ENCODE data around the gene ANHX. TPM values are rescaled to one million over a fixed set of nuclear protein-coding genes. Genes with fewer than 3 reads are reported as not detected.

The ANHX gene
- total and polyA plus RNA-seq, 5 donors = not detected

GRCh38 chr12:133231001-133231400 is 4.7 kb downstream of the ANHX start:
- H3K9me3 ChIP-seq (ENCODE audit: control insufficient read depth, low read length) = no peaks in the 10 kb centered on the region
- no peak overlapping the region for H3K27ac ChIP-seq (ENCODE audit: low read length)
- WGBS = 73% methylated on average over 3 of the region's 3 CpGs
- no peak for DNase-seq
- ATAC-seq = no peak
- no peaks in the 10 kb centered on the region for H3K4me1 ChIP-seq (ENCODE audit: control insufficient read depth, insufficient read depth, low read length)
- intact Hi-C loops (cut with DNase I) = no loop called here
- no peaks in the 10 kb centered on the region for H3K27me3 ChIP-seq (ENCODE audit: control insufficient read depth, insufficient read depth)
- H3K4me3 ChIP-seq (ENCODE audit: low read length) = no peak overlapping the region

- H3K27me3 ChIP-seq (ENCODE audit: control insufficient read depth, insufficient read depth) = no peaks in the 10 kb centered on the region
- 70% methylated on average over 7 of the region's 7 CpGs for WGBS
- H3K9me3 ChIP-seq (ENCODE audit: control insufficient read depth, low read length) = no peaks in the 10 kb centered on the region
- no peak for ATAC-seq
- H3K27ac ChIP-seq (ENCODE audit: low read length) = no peak overlapping the region
- DNase-seq = no peak
- intact Hi-C loops (cut with DNase I) = no loop called here
- no peak overlapping the region for H3K4me3 ChIP-seq (ENCODE audit: low read length)
- no peaks in the 10 kb centered on the region for H3K4me1 ChIP-seq (ENCODE audit: control insufficient read depth, insufficient read depth, low read length)
Measured at GRCh38 chr12:133227281-133227852, 8.3 kb downstream of the ANHX start.

GRCh38 chr12:133226690-133227089 is 9.0 kb downstream of the ANHX start:
- DNase-seq (no peak), ATAC-seq (no peak)
- no peaks in the 10 kb centered on the region for H3K9me3 ChIP-seq (ENCODE audit: control insufficient read depth, low read length)
- WGBS = 79% methylated on average over 8 of the region's 8 CpGs
- H3K4me1 ChIP-seq (ENCODE audit: control insufficient read depth, insufficient read depth, low read length) = no peaks in the 10 kb centered on the region
- no peak overlapping the region for H3K27ac ChIP-seq (ENCODE audit: low read length)
- intact Hi-C loops (cut with DNase I) = no loop called here
- H3K27me3 ChIP-seq (ENCODE audit: control insufficient read depth, insufficient read depth) = no peaks in the 10 kb centered on the region
- H3K4me3 ChIP-seq (ENCODE audit: low read length) = no peak overlapping the region

- intact Hi-C loops (cut with DNase I) = no loop called here
- 80% methylated on average over 4 of the region's 4 CpGs for WGBS
- Histone ChIP-seq H3K27me3 (ENCODE audit: control insufficient read depth, insufficient read depth) (no peaks in the 10 kb centered on the region), H3K4me3 (ENCODE audit: low read length) (no peak overlapping the region), H3K9me3 (ENCODE audit: control insufficient read depth, low read length) (no peaks in the 10 kb centered on the region), H3K4me1 (ENCODE audit: control insufficient read depth, insufficient read depth, low read length) (no peaks in the 10 kb centered on the region), H3K27ac (ENCODE audit: low read length) (no peak overlapping the region)
- DNase-seq = no peak
- ATAC-seq = no peak
Measured at GRCh38 chr12:133225527-133225926, 10.2 kb downstream of the ANHX start.

GRCh38 chr12:133222211-133222610 is 13.5 kb downstream of the ANHX start:
- intact Hi-C loops (cut with DNase I) = no loop called here
- ATAC-seq (no peak), DNase-seq (no peak)
- 79% methylated on average over 10 of the region's 10 CpGs for whole genome bisulfite sequencing
- no peak overlapping the region for H3K27ac ChIP-seq (ENCODE audit: low read length)
- H3K27me3 ChIP-seq (ENCODE audit: control insufficient read depth, insufficient read depth) = no peaks in the 10 kb centered on the region
- no peaks in the 10 kb centered on the region for H3K9me3 ChIP-seq (ENCODE audit: control insufficient read depth, low read length)
- H3K4me3 ChIP-seq (ENCODE audit: low read length) = no peak overlapping the region
- no peaks in the 10 kb centered on the region for H3K4me1 ChIP-seq (ENCODE audit: control insufficient read depth, insufficient read depth, low read length)

- Histone ChIP-seq H3K4me3 (ENCODE audit: low read length) (no peak overlapping the region), H3K27ac (ENCODE audit: low read length) (no peak overlapping the region), H3K4me1 (ENCODE audit: control insufficient read depth, insufficient read depth, low read length) (no peaks in the 10 kb centered on the region), H3K9me3 (ENCODE audit: control insufficient read depth, low read length) (peaks cover 1% of the 10 kb centered on the region), H3K27me3 (ENCODE audit: control insufficient read depth, insufficient read depth) (no peaks in the 10 kb centered on the region)
- 82% methylated on average over 16 of the region's 16 CpGs for WGBS
- intact Hi-C loops (cut with DNase I) = no loop called here
- DNase-seq = no peak
- ATAC-seq = no peak
Measured at GRCh38 chr12:133221241-133221640, 14.4 kb downstream of the ANHX start.

- ATAC-seq = no peak
- intact Hi-C loops (cut with DNase I) = no loop called here
- H3K27ac ChIP-seq (ENCODE audit: low read length) = no peak overlapping the region
- 86% methylated on average over 6 of the region's 6 CpGs for WGBS
- no peak overlapping the region for H3K4me3 ChIP-seq (ENCODE audit: low read length)
- H3K9me3 ChIP-seq (ENCODE audit: control insufficient read depth, low read length) = peaks cover 6% of the 10 kb centered on the region
- no peaks in the 10 kb centered on the region for H3K27me3 ChIP-seq (ENCODE audit: control insufficient read depth, insufficient read depth)
- no peaks in the 10 kb centered on the region for H3K4me1 ChIP-seq (ENCODE audit: control insufficient read depth, insufficient read depth, low read length)
- DNase-seq = no peak
Measured at GRCh38 chr12:133220521-133220920, 15.2 kb downstream of the ANHX start.

- H3K27ac ChIP-seq (ENCODE audit: low read length) = no peak overlapping the region
- no peak for DNase-seq
- intact Hi-C loops (cut with DNase I) = no loop called here
- peak in 1 of 2 donors; percentile 39 for ATAC-seq
- WGBS = 81% methylated on average over 3 of the region's 3 CpGs
- no peaks in the 10 kb centered on the region for H3K4me1 ChIP-seq (ENCODE audit: control insufficient read depth, insufficient read depth, low read length)
- no peak overlapping the region for H3K4me3 ChIP-seq (ENCODE audit: low read length)
- peaks cover 13% of the 10 kb centered on the region for H3K9me3 ChIP-seq (ENCODE audit: control insufficient read depth, low read length)
- no peaks in the 10 kb centered on the region for H3K27me3 ChIP-seq (ENCODE audit: control insufficient read depth, insufficient read depth)
Measured at GRCh38 chr12:133217219-133217618, 18.5 kb downstream of the ANHX start.

- no peak overlapping the region for H3K4me3 ChIP-seq (ENCODE audit: low read length)
- intact Hi-C loops (cut with DNase I) = no loop called here
- H3K27me3 ChIP-seq (ENCODE audit: control insufficient read depth, insufficient read depth) = no peaks in the 10 kb centered on the region
- H3K27ac ChIP-seq (ENCODE audit: low read length) = no peak overlapping the region
- H3K9me3 ChIP-seq (ENCODE audit: control insufficient read depth, low read length) = peaks cover 16% of the 10 kb centered on the region
- ATAC-seq = no peak
- DNase-seq = no peak
- no peaks in the 10 kb centered on the region for H3K4me1 ChIP-seq (ENCODE audit: control insufficient read depth, insufficient read depth, low read length)
- 76% methylated on average over 3 of the region's 3 CpGs for WGBS
Measured at GRCh38 chr12:133215724-133216123, 20.0 kb downstream of the ANHX start.

GRCh38 chr12:133206390-133206789 is 29.3 kb downstream of the ANHX start:
- Histone ChIP-seq H3K27ac (ENCODE audit: low read length) (no peak overlapping the region), H3K4me3 (ENCODE audit: low read length) (no peak overlapping the region), H3K9me3 (ENCODE audit: control insufficient read depth, low read length) (peaks cover 31% of the 10 kb centered on the region), H3K27me3 (ENCODE audit: control insufficient read depth, insufficient read depth) (no peaks in the 10 kb centered on the region), H3K4me1 (ENCODE audit: control insufficient read depth, insufficient read depth, low read length) (no peaks in the 10 kb centered on the region)
- ATAC-seq (no peak), DNase-seq (no peak)
- intact Hi-C loops (cut with DNase I) = no loop called here
- WGBS = 98% methylated on average over 2 of the region's 2 CpGs

- Histone ChIP-seq H3K4me1 (ENCODE audit: control insufficient read depth, insufficient read depth, low read length) (no peaks in the 10 kb centered on the region), H3K27me3 (ENCODE audit: control insufficient read depth, insufficient read depth) (no peaks in the 10 kb centered on the region), H3K27ac (ENCODE audit: low read length) (no peak overlapping the region), H3K4me3 (ENCODE audit: low read length) (peak overlapping the region; percentile 18), H3K9me3 (ENCODE audit: control insufficient read depth, low read length) (peaks cover 22% of the 10 kb centered on the region)
- no peak for DNase-seq
- ATAC-seq = no peak
- 100% methylated on average over 1 of the region's 1 CpG for WGBS
- intact Hi-C loops (cut with DNase I) = no loop called here
Measured at GRCh38 chr12:133204264-133204603, 31.4 kb downstream of the ANHX start.

All from right cardiac atrium (tissue), 5 donors.